ENCODE data around the gene MRPL4. TPM values are rescaled to one million over a fixed set of nuclear protein-coding genes. Genes with fewer than 3 reads are reported as not detected.

The MRPL4 gene
- total and polyA plus RNA-seq, 4 donors = 21.5 to 74.8 (median 33.7) TPM

DNA sequence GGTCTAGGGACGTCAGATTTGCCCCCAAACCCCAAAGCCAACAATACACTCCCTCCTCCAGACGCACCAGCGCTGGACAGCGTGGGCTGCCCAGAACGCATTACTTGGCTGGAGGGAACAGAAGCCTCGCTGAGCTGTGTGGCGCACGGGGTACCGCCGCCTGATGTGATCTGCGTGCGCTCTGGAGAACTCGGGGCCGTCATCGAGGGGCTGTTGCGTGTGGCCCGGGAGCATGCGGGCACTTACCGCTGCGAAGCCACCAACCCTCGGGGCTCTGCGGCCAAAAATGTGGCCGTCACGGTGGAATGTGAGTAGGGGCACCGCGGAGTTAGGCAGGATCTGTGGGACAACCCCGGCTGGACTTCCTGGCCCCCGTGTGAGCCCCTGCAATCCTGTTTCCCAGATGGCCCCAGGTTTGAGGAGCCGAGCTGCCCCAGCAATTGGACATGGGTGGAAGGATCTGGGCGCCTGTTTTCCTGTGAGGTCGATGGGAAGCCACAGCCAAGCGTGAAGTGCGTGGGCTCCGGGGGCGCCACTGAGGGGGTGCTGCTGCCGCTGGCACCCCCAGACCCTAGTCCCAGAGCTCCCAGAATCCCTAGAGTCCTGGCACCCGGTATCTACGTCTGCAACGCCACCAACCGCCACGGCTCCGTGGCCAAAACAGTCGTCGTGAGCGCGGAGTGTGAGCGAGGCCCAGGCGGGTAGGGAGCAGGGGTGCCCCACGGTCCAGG is 41.8 kb downstream of the MRPL4 start:
- Histone ChIP-seq H3K36me3 (ENCODE audit: control insufficient read depth in 4 of 4, insufficient read depth in 3 of 4, low read depth in 1 of 4, low read length in 3 of 4) (no peaks in the 10 kb centered on the region), H3K9me3 (ENCODE audit: control insufficient read depth in 4 of 4, low read length in 3 of 4) (no peaks in the 10 kb centered on the region), H3K27ac (ENCODE audit: low read depth in 1 of 2, low read length in 2 of 2) (no peak overlapping the region), H3K9ac (ENCODE audit: low read depth in 1 of 2, low read length in 2 of 2) (no peak overlapping the region), H3K4me1 (ENCODE audit: control insufficient read depth in 4 of 4, insufficient read depth in 4 of 4, low read length in 3 of 4) (peaks cover 21 to 40% (median 35%) of the 10 kb centered on the region in 4 donors), H3K27me3 (ENCODE audit: control insufficient read depth in 4 of 4, insufficient read depth in 4 of 4, low read length in 3 of 4) (peaks cover 2 to 16% (median 7%) of the 10 kb centered on the region in 4 donors), H3K4me3 (ENCODE audit: low read depth in 1 of 3, low read length in 3 of 3) (no peak overlapping the region)
- TF ChIP-seq HNF4G (IDR thresholded peaks at IDR 0.05) (no peak), EGR1 (IDR thresholded peaks at IDR 0.05; ENCODE audit: low read depth in 2 of 2) (no peak), TAF1 (conservative IDR thresholded peaks at IDR 0.05) (no peak), HNF4A (conservative IDR thresholded peaks at IDR 0.05) (no peak), ZBTB33 (IDR thresholded peaks at IDR 0.05) (no peak), FOXA1 (IDR thresholded peaks at IDR 0.05) (no peak), REST (IDR thresholded peaks at IDR 0.05) (no peak), RXRA (IDR thresholded peaks at IDR 0.05) (no peak), FOXA2 (IDR thresholded peaks at IDR 0.05) (no peak), GABPA (IDR thresholded peaks at IDR 0.05 in 1 of 2, conservative IDR thresholded peaks at IDR 0.05 in 1 of 2) (no peak), SP1 (IDR thresholded peaks at IDR 0.05) (no peak), NR2F2 (IDR thresholded peaks at IDR 0.05) (no peak), RAD21 (IDR thresholded peaks at IDR 0.05) (no peak), JUND (IDR thresholded peaks at IDR 0.05) (no peak)
- TF ChIP-seq, protein P1, sequence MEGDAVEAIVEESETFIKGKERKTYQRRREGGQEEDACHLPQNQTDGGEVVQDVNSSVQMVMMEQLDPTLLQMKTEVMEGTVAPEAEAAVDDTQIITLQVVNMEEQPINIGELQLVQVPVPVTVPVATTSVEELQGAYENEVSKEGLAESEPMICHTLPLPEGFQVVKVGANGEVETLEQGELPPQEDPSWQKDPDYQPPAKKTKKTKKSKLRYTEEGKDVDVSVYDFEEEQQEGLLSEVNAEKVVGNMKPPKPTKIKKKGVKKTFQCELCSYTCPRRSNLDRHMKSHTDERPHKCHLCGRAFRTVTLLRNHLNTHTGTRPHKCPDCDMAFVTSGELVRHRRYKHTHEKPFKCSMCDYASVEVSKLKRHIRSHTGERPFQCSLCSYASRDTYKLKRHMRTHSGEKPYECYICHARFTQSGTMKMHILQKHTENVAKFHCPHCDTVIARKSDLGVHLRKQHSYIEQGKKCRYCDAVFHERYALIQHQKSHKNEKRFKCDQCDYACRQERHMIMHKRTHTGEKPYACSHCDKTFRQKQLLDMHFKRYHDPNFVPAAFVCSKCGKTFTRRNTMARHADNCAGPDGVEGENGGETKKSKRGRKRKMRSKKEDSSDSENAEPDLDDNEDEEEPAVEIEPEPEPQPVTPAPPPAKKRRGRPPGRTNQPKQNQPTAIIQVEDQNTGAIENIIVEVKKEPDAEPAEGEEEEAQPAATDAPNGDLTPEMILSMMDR (IDR thresholded peaks at IDR 0.05; ENCODE audit: low read depth, low read length, missing input control) = no peak
- TF ChIP-seq, protein P2, sequence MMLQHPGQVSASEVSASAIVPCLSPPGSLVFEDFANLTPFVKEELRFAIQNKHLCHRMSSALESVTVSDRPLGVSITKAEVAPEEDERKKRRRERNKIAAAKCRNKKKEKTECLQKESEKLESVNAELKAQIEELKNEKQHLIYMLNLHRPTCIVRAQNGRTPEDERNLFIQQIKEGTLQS (IDR thresholded peaks at IDR 0.05) = no peak
- TF ChIP-seq, protein P3, sequence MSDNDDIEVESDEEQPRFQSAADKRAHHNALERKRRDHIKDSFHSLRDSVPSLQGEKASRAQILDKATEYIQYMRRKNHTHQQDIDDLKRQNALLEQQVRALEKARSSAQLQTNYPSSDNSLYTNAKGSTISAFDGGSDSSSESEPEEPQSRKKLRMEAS (IDR thresholded peaks at IDR 0.05) = no peak
- DNase-seq (ENCODE audit: low spot score) = no peak
- WGBS = 20% methylated on average over 49 of the region's 49 CpGs

Measured in liver (tissue), 9 donors.